HG02571 (cell line): ENCODE results near the gene MLKL.
A peak's percentile ranks its signal among the peaks of the same experiment; 100 is the strongest.
"Not testable (repeated sequence)": the region's sequence is repeated elsewhere in the genome, so short reads cannot be mapped to it uniquely, and the experiment has no call there.

Experiments
- ATAC-seq: cut with Tn5 transposase; IDR thresholded peaks from one replicate; pipeline ENCODE4 v1.9.1; 2021; ENCODE audit warnings: mild to moderate bottlenecking, moderate library complexity; ENCODE audit not compliant: unreplicated experiment

The MLKL gene

GRCh38 chr16:74652883-74653282, 47.8 kb downstream of the MLKL start:
- ATAC-seq, result not testable (repeated sequence)

GRCh38 chr16:74652249-74652648, 48.4 kb downstream of the MLKL start:
- ATAC-seq, result no peak

- no peak for ATAC-seq
These were observed 48.8 kb downstream of the MLKL start for GRCh38 chr16:74651841-74652240.

GRCh38 chr16:74650966-74651567, 49.6 kb downstream of the MLKL start:
- no peak for ATAC-seq

- no peak for ATAC-seq
These were observed 50.7 kb downstream of the MLKL start for GRCh38 chr16:74649839-74650504.

- no peak for ATAC-seq
These were observed 58.7 kb downstream of the MLKL start for GRCh38 chr16:74641969-74642368.

GRCh38 chr16:74637742-74638453, 62.8 kb downstream of the MLKL start:
- ATAC-seq, result no peak

- no peak for ATAC-seq
These were observed 65.4 kb downstream of the MLKL start for GRCh38 chr16:74635303-74635702.

GRCh38 chr16:74633686-74634085, 67.0 kb downstream of the MLKL start:
- ATAC-seq, result no peak

GRCh38 chr16:74627506-74628220, 73.0 kb downstream of the MLKL start:
- peak; percentile 7 for ATAC-seq

GRCh38 chr16:74626741-74627416, 73.8 kb downstream of the MLKL start:
- ATAC-seq, result peak; percentile 54

- ATAC-seq, result no peak
These were observed 74.9 kb downstream of the MLKL start for GRCh38 chr16:74625500-74626350.

GRCh38 chr16:74623839-74624235, 76.8 kb downstream of the MLKL start:
- no peak for ATAC-seq

GRCh38 chr16:74623214-74623838, 77.3 kb downstream of the MLKL start:
- no peak for ATAC-seq

GRCh38 chr16:74622005-74622404, 78.7 kb downstream of the MLKL start:
- ATAC-seq, result no peak
